ENCODE data around the gene LRP1B. TPM values are rescaled to one million over a fixed set of nuclear protein-coding genes. Genes with fewer than 3 reads are reported as not detected.
A peak's percentile ranks its signal among the peaks of the same experiment; 100 is the strongest.

The LRP1B gene
- total RNA-seq, 2 donors from 2014 or later = 0.09 to 0.59 TPM

- intact Hi-C loops (cut with DNase I, micrococcal nuclease) = no loop called here
- DNase-seq (no peak), ATAC-seq (no peak)
Measured at GRCh38 chr2:140891614-140892212, 1239.1 kb downstream of the LRP1B start.

DNA sequence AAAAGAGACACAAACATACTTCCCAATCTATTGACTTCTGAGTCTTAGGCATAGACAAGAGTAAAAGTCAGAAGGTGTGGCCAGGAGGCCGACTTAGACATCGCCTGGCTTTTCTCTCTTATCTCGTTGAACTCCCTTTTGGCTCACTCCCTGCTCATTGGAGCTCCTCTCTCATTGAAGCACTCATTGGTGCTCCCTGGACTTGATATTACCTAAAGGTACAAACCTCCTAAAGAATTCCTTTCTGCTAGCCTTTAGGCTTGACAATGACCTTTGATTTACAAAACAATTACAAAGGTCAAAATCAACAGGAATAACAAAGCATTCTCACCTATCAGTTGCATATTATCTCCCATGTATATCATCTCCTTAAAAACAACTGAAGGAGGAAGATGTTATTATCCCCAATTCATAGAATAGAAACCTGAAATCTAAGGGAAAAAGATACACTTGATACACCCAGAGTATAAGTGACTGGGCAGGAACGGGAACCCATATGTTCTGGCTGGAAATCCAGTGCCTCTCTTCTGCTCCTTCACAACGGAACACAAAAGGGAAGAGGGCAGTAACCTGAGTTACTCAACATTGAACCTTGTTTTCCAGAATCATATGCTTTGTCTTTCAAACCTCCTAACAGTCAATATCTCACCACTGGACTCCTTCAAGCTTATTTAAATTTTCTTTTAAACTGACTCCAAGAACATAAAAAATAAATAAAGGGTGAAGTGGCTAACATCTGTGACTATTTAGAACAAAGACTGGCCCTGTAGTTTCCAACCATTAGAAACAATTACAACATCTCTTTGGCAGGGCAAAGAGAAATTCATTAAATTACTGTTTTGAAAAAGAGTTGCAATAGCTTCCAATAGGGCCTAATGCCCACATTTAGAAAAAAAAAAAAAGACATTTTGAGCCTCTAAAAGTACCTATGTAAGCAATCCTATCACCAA lies 1247.9 kb downstream of the LRP1B start:
- no peak for ATAC-seq
- no peak for DNase-seq
- intact Hi-C loops (cut with DNase I, micrococcal nuclease) = no loop called here

- intact Hi-C loops (cut with DNase I, micrococcal nuclease) = no loop called here
- ATAC-seq (no peak), DNase-seq (no peak)
Measured at GRCh38 chr2:140880573-140880972, 1250.2 kb downstream of the LRP1B start.

DNA sequence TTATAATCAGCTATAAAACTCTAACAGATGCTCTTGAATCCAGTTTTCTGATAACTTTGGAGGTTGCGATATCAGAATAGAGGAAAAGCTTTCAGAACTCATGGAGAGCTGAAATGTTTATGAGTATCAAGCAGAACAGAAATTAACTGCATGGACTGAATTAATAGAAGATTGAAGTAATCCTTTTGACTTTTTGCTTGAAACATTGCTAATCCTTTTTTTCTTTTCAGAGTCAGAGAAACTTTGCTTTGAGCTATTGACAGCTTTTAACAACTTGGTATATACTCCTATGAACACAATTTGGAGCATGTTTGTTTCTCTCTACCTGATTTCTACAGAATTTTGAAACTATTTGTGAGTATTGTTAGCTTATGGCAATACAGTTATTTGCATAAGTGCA lies 1254.8 kb downstream of the LRP1B start:
- ATAC-seq (no peak), DNase-seq (no peak)
- intact Hi-C loops (cut with DNase I, micrococcal nuclease) = no loop called here

DNA sequence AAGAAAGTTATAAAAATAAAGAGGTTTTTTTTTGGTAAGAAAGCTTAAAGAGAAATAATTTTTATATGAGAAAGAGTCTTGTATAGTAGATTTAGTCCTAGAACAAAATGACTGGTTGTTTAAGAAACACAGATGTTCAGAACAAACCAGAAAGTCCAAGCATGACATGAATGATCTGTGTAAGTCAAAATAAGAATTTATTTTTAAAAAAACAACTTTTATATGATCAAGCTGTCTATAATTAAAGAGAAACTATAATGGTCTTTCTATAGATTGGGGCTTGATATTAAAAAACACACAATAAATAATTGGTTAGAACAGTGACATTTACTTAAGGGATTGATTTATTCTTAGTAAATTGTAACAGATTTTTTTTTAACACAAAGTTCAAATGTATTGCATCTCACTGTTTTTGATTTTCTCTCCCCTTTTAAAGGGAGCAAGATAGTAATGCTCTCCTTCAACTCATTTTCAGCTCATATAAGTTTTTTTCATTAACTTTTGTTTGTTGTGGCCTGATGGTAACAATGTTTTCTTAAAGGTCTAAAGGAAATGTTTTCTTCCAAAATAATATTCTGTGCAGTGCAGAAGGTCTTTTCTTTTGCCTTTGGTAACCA lies 1256.8 kb downstream of the LRP1B start:
- intact Hi-C loops (cut with DNase I, micrococcal nuclease) = no loop called here
- no peak for DNase-seq
- no peak for ATAC-seq

GRCh38 chr2:140869925-140870324 lies 1260.9 kb downstream of the LRP1B start:
- DNase-seq (no peak), ATAC-seq (no peak)
- intact Hi-C loops (cut with DNase I, micrococcal nuclease) = no loop called here

DNA sequence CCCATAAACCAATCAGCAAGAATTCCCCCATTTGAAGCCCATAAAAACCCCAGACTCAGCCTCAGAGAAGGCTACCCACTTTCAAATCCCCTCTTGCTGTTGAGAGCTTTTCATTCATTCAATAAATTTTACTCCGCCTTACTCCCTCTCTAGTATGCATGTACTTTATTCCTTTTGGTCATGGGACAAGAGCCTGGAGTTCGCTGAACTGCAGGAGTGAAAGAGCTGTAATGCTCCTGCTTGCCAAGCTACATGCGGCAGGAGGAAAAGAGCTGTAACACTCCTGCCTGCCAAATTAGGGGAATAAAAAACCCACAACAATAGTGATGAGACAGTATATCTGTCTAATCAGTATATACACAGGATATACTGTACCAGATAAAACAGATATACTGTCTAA lies 1261.7 kb downstream of the LRP1B start:
- ATAC-seq (no peak), DNase-seq (no peak)
- intact Hi-C loops (cut with DNase I, micrococcal nuclease) = no loop called here

DNA sequence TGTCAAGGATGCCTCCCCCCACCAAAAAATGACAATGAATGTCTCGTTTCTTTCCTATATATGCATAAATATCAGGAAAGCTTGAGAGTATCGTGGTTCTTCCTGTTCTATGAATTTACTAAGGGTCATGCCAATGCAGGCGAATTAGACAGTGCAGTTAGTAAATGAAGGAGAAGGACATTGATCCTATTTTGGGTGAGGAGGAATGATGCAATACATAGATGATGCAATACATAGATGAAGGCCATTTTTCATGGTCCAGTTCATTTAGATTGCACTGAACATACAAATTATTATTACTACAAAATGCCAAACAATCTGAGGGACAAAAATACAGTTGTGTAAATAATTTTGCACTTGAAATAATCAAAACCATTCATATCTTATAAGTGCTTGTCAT lies 1265.0 kb downstream of the LRP1B start:
- ATAC-seq = no peak
- intact Hi-C loops (cut with DNase I, micrococcal nuclease) = no loop called here
- DNase-seq = no peak

- intact Hi-C loops (cut with DNase I, micrococcal nuclease) = no loop called here
- peak; percentile 56 for ATAC-seq
- no peak for DNase-seq
Measured at GRCh38 chr2:140863713-140864112, 1267.1 kb downstream of the LRP1B start.

- intact Hi-C loops (cut with DNase I, micrococcal nuclease) = no loop called here
- no peak for DNase-seq
- no peak for ATAC-seq
Measured at GRCh38 chr2:140862181-140862580, 1268.6 kb downstream of the LRP1B start.

GRCh38 chr2:140861666-140862065 lies 1269.2 kb downstream of the LRP1B start:
- ATAC-seq = no peak
- intact Hi-C loops (cut with DNase I, micrococcal nuclease) = no loop called here
- no peak for DNase-seq

GRCh38 chr2:140855471-140855870 lies 1275.3 kb downstream of the LRP1B start:
- DNase-seq (no peak), ATAC-seq (no peak)
- intact Hi-C loops (cut with DNase I, micrococcal nuclease) = no loop called here

DNA sequence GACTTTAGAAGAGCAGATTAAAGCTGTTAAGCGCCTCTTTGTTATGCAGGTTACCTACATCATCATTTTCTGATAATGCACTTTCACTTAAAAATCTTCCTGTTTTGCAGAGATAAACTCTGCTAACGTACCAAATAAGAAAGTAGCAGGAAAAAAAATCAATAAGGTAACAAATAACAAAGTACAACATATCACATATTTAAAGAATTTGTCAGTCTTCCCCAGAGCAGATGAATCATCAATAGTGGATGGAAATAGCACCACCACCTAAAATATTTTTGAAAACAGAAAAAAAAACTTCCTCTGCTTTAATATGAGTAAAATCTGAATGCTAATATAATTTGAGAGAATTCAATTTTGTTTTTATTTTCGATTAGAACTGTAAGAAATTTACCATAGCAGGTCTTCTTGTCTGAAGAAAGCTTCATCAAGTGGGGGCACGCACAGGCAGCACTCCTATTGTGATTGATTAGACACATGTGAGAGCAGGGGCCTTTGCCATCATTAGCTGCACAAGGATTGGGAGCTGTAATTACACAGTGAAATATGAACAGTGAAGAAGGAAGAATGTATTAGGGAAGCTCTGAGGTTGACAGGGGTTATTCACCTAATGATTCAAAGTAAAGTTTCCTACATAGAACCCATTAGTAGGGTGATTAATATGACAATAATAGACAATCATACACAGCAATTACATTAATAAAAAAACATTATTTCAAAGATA lies 1279.4 kb downstream of the LRP1B start:
- ATAC-seq (no peak), DNase-seq (no peak)
- intact Hi-C loops (cut with DNase I, micrococcal nuclease) = no loop called here

- ATAC-seq (no peak), DNase-seq (no peak)
- intact Hi-C loops (cut with DNase I, micrococcal nuclease) = no loop called here
Measured at GRCh38 chr2:140843186-140843585, 1287.6 kb downstream of the LRP1B start.

- intact Hi-C loops (cut with DNase I, micrococcal nuclease) = no loop called here
- ATAC-seq (no peak), DNase-seq (no peak)
Measured at GRCh38 chr2:140842110-140842509, 1288.7 kb downstream of the LRP1B start.

DNA sequence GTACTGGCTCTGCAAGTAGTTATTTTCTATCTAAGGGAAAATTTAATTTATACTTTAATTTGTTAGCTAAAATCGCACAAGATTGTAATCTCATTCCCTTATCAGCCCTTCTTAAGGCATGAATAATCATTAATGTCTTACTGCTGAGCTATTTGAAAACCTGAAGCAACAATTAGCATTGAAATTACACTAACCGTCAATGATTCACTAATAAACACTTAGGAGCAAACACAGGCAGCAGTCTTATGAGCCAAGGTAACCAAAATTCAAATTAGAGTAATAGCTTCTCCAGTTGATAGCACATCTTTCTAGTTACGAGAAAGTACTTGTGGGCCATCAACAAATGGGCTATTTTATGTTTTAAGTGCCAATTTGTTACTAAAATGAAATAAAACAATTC lies 1289.7 kb downstream of the LRP1B start:
- no peak for ATAC-seq
- intact Hi-C loops (cut with DNase I, micrococcal nuclease) = no loop called here

GRCh38 chr2:140836826-140837225 lies 1294.0 kb downstream of the LRP1B start:
- no peak for DNase-seq
- intact Hi-C loops (cut with DNase I, micrococcal nuclease) = no loop called here
- no peak for ATAC-seq

More for the DNA sequence above, 1289.7 kb downstream of the LRP1B start:
- no peak for DNase-seq

DNA sequence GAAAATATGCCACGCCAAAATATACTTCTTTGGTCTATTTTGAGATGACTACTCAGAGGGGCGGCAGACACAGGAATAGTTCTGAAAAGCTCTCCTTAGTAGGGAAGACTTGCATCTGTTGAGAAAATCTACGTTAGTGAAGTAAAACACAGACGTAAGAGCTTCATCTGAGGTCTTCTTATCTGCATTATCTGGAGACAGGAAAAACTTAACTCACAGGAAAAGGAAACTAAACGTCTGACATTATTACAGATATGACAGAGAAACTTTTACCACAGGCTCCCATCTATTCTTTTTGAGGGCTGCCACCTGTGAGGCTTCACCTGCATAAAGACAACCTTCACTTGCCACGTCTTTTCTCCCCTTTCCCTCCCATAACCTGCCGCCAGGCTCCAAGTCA lies 1295.7 kb downstream of the LRP1B start:
- intact Hi-C loops (cut with DNase I, micrococcal nuclease) = no loop called here
- DNase-seq (no peak), ATAC-seq (no peak)

- intact Hi-C loops (cut with DNase I, micrococcal nuclease) = no loop called here
- DNase-seq (no peak), ATAC-seq (no peak)
Measured at GRCh38 chr2:140814141-140814540, 1316.7 kb downstream of the LRP1B start.
